Activated T-helper 17 cell treated with anti-CD3 and anti-CD28 coated beads, Interleukin-2, amount 50 U/mL, for 72 hours (primary cell): ENCODE results near the gene CD4. TPM values are rescaled to one million over a fixed set of nuclear protein-coding genes. Genes with fewer than 3 reads are reported as not detected.

Experiments used
- ATAC-seq: fragments of 150-1000 bp; cut with Tn5 transposase; replicated peaks from 2 replicates; pipeline ENCODE4 v1.10.0; 2021; ENCODE audit warnings: mild to moderate bottlenecking, moderate library complexity
- H3K27ac Mint-ChIP-seq: one replicate; pipeline ENCODE4 v1.8.0; 2022; ENCODE audit warnings: mixed read lengths
- H3K27me3 Mint-ChIP-seq: one replicate; pipeline ENCODE4 v1.8.0; 2022; ENCODE audit warnings: mixed read lengths
- H3K36me3 Mint-ChIP-seq: one replicate; pipeline ENCODE4 v1.8.0; 2022; ENCODE audit warnings: low read depth, mild to moderate bottlenecking, mixed read lengths
- H3K4me1 Mint-ChIP-seq: one replicate; pipeline ENCODE4 v1.8.0; 2022; ENCODE audit warnings: mixed read lengths
- H3K4me3 Mint-ChIP-seq: one replicate; pipeline ENCODE4 v1.8.0; 2022; ENCODE audit warnings: mild to moderate bottlenecking, mixed read lengths
- H3K9me3 Mint-ChIP-seq: one replicate; pipeline ENCODE4 v1.8.0; 2022; ENCODE audit warnings: mixed read lengths
- total RNA-seq, 2 donors: library from RNA; stranded (reverse); gene quantifications; one replicate each; pipeline ENCODE4 v1.2.3, GENCODE V29; 2022

CD4 gene
- total RNA-seq, 2 donors from 2014 or later: 224 to 261 TPM

- Mint-ChIP-seq H3K27ac (peak overlapping the region; percentile 52), H3K36me3 (peaks cover 75% of the 10 kb centered on the region), H3K4me1 (peaks cover 45% of the 10 kb centered on the region), H3K27me3 (peaks cover 33% of the 10 kb centered on the region), H3K4me3 (peak overlapping the region; percentile 89), H3K9me3 (no peaks in the 10 kb centered on the region)
- no peak for ATAC-seq
Measured at GRCh38 chr12:6770094-6770493, 19.2 kb upstream of the CD4 start.

GRCh38 chr12:6770600-6770999, 18.7 kb upstream of the CD4 start:
- H3K9me3 Mint-ChIP-seq: no peaks in the 10 kb centered on the region
- ATAC-seq: no peak

GRCh38 chr12:6771091-6771495, 18.2 kb upstream of the CD4 start:
- Mint-ChIP-seq H3K9me3 (no peaks in the 10 kb centered on the region), H3K4me1 (peaks cover 49% of the 10 kb centered on the region), H3K27ac (peak overlapping the region; percentile 89), H3K27me3 (peaks cover 29% of the 10 kb centered on the region), H3K36me3 (peaks cover 85% of the 10 kb centered on the region), H3K4me3 (peak overlapping the region; percentile 89)
- ATAC-seq: peak; percentile 29

More at GRCh38 chr12:6770600-6770999, 18.7 kb upstream of the CD4 start:
- Mint-ChIP-seq H3K36me3 (peaks cover 80% of the 10 kb centered on the region), H3K27me3 (peaks cover 29% of the 10 kb centered on the region), H3K27ac (peak overlapping the region; percentile 89), H3K4me1 (peaks cover 45% of the 10 kb centered on the region), H3K4me3 (peak overlapping the region; percentile 89)

GRCh38 chr12:6771509-6772330, 17.6 kb upstream of the CD4 start:
- peaks cover 54% of the 10 kb centered on the region for H3K4me1 Mint-ChIP-seq
- peak overlapping the region; percentile 89 for H3K4me3 Mint-ChIP-seq
- no peaks in the 10 kb centered on the region for H3K9me3 Mint-ChIP-seq
- H3K36me3 Mint-ChIP-seq: peaks cover 92% of the 10 kb centered on the region
- peak overlapping the region; percentile 89 for H3K27ac Mint-ChIP-seq
- peak; percentile 14 for ATAC-seq
- peaks cover 29% of the 10 kb centered on the region for H3K27me3 Mint-ChIP-seq

GRCh38 chr12:6772331-6772695, 17.0 kb upstream of the CD4 start, which contains the start of gene LAG3:
TSS of gene LAG3 (plus strand) at chr12:6772520. CDS start at chr12:6772853, 333 bp downstream.
- Mint-ChIP-seq H3K36me3 (peaks cover 92% of the 10 kb centered on the region), H3K9me3 (no peaks in the 10 kb centered on the region), H3K27ac (peak within 1 kb of the TSS; percentile 89), H3K4me1 (peaks cover 56% of the 10 kb centered on the region), H3K27me3 (peaks cover 29% of the 10 kb centered on the region), H3K4me3 (peak within 1 kb of the TSS; percentile 89)
- ATAC-seq: peak; percentile 56

GRCh38 chr12:6772726-6773589, 16.4 kb upstream of the CD4 start:
- Mint-ChIP-seq H3K27me3 (peaks cover 22% of the 10 kb centered on the region), H3K36me3 (peaks cover 92% of the 10 kb centered on the region), H3K4me3 (peak overlapping the region; percentile 89)

GRCh38 chr12:6773590-6774351, 15.6 kb upstream of the CD4 start:
- Mint-ChIP-seq H3K36me3 (peaks cover 92% of the 10 kb centered on the region), H3K9me3 (no peaks in the 10 kb centered on the region), H3K4me1 (peaks cover 59% of the 10 kb centered on the region), H3K27me3 (peaks cover 19% of the 10 kb centered on the region), H3K27ac (peak overlapping the region; percentile 89), H3K4me3 (peak overlapping the region; percentile 89)
- peak; percentile 23 for ATAC-seq

More at GRCh38 chr12:6772726-6773589, 16.4 kb upstream of the CD4 start:
- Mint-ChIP-seq H3K27ac (peak overlapping the region; percentile 89), H3K4me1 (peaks cover 58% of the 10 kb centered on the region), H3K9me3 (no peaks in the 10 kb centered on the region)
- peak; percentile 20 for ATAC-seq

- Mint-ChIP-seq H3K27me3 (peaks cover 15% of the 10 kb centered on the region), H3K4me1 (peaks cover 63% of the 10 kb centered on the region), H3K9me3 (no peaks in the 10 kb centered on the region), H3K36me3 (peaks cover 94% of the 10 kb centered on the region), H3K27ac (peak overlapping the region; percentile 85), H3K4me3 (peak overlapping the region; percentile 89)
- ATAC-seq: no peak
Measured at GRCh38 chr12:6774499-6775062, 14.7 kb upstream of the CD4 start.

GRCh38 chr12:6775185-6776174, 13.8 kb upstream of the CD4 start:
- Mint-ChIP-seq H3K4me1 (peaks cover 68% of the 10 kb centered on the region), H3K27ac (peak overlapping the region; percentile 85), H3K27me3 (peaks cover 11% of the 10 kb centered on the region), H3K9me3 (no peaks in the 10 kb centered on the region), H3K36me3 (peaks cover 85% of the 10 kb centered on the region), H3K4me3 (peak overlapping the region; percentile 89)
- ATAC-seq: no peak

- peak overlapping the region; percentile 89 for H3K4me3 Mint-ChIP-seq
- no peak for ATAC-seq
- no peaks in the 10 kb centered on the region for H3K9me3 Mint-ChIP-seq
- H3K27ac Mint-ChIP-seq: no peak overlapping the region
- peaks cover 8% of the 10 kb centered on the region for H3K27me3 Mint-ChIP-seq
- H3K4me1 Mint-ChIP-seq: peaks cover 55% of the 10 kb centered on the region
- H3K36me3 Mint-ChIP-seq: peaks cover 66% of the 10 kb centered on the region
Measured at GRCh38 chr12:6777386-6777785, 11.9 kb upstream of the CD4 start.

- H3K36me3 Mint-ChIP-seq: peaks cover 58% of the 10 kb centered on the region
- H3K27ac Mint-ChIP-seq: peak overlapping the region; percentile 86
- ATAC-seq: no peak
- peaks cover 56% of the 10 kb centered on the region for H3K4me1 Mint-ChIP-seq
- peaks cover 8% of the 10 kb centered on the region for H3K27me3 Mint-ChIP-seq
- no peaks in the 10 kb centered on the region for H3K9me3 Mint-ChIP-seq
- peak overlapping the region; percentile 89 for H3K4me3 Mint-ChIP-seq
Measured at GRCh38 chr12:6778217-6778573, 11.1 kb upstream of the CD4 start.

- peaks cover 62% of the 10 kb centered on the region for H3K4me1 Mint-ChIP-seq
- H3K9me3 Mint-ChIP-seq: no peaks in the 10 kb centered on the region
Measured at GRCh38 chr12:6778574-6779550, 10.5 kb upstream of the CD4 start.

More at GRCh38 chr12:6778574-6779550, 10.5 kb upstream of the CD4 start:
- ATAC-seq: peak; percentile 77
- Mint-ChIP-seq H3K27me3 (peaks cover 8% of the 10 kb centered on the region), H3K36me3 (peaks cover 53% of the 10 kb centered on the region), H3K27ac (peak overlapping the region; percentile 86), H3K4me3 (peak overlapping the region; percentile 89)
